DND-41 (cell line): ENCODE results near the gene TELO2.

Source experiments
- CTCF ChIP-seq: IDR thresholded peaks from 2 replicates; pipeline ENCODE4 v1.5.1; 2012; ENCODE audit warnings: borderline replicate concordance, low read length, moderate library complexity, mild to moderate bottlenecking; ENCODE audit not compliant: poor library complexity, severe bottlenecking; ENCODE audit errors: extremely low read depth
- EZH2 ChIP-seq: IDR thresholded peaks from 3 replicates; pipeline ENCODE4 v1.6.1; 2012; ENCODE audit warnings: borderline replicate concordance, low read depth, mild to moderate bottlenecking, moderate library complexity, low read length, inconsistent platforms; ENCODE audit not compliant: severe bottlenecking

- no peak for TF ChIP-seq CTCF
- TF ChIP-seq EZH2 = no peak
Observed at GRCh38 chr16:1449201-1449788, 43.9 kb upstream of the TELO2 start.
